Medulla oblongata (tissue), 1 donor: ENCODE data around the gene TEN1.
"Not testable (repeated sequence)": the region's sequence is repeated elsewhere in the genome, so short reads cannot be mapped to it uniquely, and the experiment has no call there.

ENCODE experiments used
- DNase-seq: peaks from one replicate; pipeline ENCODE4 v3.0.0-alpha.2; 2015; ENCODE audit errors: extremely low spot score

Gene TEN1

DNA sequence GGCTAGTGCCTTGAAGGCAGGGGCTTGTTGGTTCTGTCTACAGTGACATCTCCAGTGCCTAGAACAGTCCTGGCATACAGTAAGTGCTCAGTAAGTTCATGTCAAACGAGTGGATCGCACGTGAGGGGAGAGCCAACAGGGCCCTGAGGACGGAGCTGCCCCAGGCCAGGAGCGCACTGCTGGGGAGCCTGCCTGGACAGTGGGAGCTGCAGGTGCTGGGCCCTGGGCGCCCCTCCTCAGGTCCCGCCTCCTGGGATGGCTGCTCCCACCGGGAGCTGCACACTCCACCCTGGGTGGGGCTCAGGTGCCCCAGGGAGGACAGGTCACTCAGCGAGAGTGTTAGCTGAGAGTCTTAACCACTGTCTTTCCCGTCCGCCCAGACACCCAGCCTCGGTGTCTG, 46.3 kb downstream of the TEN1 start:
- DNase-seq = no peak

DNA sequence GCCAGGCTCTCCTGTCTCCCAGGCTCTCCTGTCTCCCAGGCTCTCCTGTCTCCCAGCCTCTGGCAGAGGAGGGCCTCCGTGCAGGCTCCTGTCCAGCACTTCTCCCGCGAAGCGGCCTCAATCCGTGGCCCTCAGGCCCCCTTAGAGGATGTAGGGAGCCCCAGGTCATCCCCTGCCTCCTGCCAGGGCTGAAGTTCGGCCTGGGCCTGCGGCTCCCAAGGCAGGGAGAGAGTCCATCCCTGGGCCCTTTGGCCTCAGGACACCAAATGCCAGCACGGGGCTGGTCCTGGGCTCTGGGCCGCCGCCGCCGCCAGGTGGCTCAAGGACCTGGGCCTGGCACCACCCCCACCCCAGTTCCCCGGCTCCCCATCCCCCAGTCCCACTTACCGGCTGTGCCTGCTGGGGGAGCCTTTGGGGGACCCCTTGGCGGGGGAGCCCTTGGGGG, 47.7 kb downstream of the TEN1 start:
- DNase-seq = no peak

DNA sequence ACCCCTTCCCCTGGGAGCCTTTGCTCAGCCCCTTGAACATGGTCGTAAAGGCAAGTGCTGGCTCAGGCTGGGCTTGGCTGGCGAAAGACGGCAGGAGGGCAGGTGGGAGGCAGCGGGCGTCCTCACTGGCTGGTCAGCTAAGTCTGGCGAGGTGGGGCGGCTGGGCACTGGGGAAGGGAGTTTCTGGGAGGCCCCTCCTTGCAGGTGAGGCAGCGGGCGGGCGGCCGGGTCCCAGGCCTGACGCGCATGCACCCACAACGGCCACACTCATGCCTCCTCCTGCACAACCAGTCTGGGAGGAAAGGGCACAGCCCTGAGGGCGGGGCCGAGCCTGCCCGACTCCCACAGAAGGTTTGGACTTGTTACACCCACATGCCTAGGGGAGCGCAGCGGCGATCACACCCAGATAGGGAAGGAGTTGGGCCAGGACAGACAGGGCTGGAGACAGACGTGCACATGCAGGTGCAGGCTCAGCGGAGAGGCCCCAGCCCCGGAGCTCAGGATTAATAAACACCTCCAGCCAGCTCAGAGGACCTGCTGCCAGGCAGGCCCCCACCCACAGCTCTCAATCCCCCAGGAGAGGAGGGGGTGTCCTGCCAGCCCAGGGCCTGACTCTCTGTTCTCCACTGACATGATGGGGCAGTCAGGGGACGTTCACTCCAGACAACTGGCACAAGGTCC, 48.3 kb downstream of the TEN1 start, which contains the start of gene EVPL:
Gene EVPL, minus strand, starts transcription at position 148 of the 681 bp plus-strand sequence. Its CDS starts 108 bp downstream, at position 40.
- DNase-seq = no peak

DNA sequence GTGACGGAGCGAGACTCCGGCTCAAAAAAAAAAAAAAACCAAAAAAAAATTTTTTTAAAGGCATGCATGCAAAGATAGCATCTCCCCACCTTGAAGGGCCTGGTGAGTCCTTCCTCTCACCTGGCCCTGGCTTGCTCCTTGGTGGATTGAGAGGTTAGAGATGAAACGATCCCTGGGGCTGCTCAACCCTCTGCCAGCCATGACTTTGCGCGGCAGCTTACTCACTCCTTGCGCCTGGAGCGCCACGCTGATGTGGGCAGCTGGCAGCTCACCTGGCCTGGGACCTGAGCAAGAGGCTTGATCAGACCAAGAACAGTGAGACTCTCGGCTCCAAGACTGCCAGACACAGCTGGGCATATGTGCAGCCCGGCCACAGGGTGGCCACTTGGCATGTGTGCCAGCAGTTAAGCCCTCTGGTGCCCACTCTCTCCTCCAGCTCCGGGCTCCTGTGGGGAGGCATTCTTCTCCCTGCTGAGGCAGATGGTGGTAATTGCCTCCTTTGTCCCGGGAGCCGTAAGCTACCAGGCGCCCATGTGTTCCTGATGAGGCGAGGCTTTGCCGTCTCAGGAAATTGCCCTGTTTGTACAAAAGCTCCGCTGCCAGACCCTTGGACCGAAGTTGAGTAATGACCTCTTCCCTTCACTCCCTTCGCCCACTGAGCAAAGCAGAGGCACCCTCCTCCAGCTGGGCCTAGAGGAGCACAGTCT, 53.2 kb downstream of the TEN1 start:
- DNase-seq = no peak

DNA sequence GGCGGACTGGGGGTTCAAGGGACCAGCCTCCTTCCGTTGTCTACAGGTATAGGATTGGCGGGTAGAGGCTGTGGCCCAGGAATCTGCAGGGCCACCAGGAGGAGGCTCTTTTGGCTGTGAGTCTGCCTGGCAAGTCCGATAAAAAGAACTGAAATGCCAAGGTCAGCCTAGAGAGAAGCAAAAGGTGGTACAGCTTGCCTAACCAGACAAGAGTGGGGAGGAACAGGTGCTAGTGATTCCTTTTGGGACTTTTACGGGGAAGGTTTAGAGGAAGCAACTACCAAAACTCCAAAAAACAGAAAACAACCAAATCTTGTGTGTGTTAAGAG, 53.7 kb downstream of the TEN1 start:
- no peak for DNase-seq

DNA sequence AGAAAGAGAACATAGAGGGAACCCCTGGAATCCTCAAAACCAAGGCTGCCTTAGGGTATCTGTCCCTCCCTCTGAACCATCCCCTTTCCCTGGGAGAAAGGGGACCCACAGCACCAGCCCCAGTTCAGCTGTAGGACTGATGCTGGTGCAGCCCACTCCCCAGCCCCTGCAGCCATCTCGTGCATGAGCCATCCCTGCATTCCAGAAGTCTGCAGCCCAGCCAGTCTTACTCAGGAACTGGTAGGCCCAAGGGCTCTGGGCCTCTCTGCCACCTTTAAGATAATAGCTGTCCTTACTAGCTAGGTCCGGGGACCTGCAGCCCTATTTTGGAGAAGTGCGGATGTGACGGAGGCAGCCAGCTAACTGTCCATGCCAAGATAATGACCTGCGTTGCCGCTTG, 54.1 kb downstream of the TEN1 start:
- no peak for DNase-seq

DNA sequence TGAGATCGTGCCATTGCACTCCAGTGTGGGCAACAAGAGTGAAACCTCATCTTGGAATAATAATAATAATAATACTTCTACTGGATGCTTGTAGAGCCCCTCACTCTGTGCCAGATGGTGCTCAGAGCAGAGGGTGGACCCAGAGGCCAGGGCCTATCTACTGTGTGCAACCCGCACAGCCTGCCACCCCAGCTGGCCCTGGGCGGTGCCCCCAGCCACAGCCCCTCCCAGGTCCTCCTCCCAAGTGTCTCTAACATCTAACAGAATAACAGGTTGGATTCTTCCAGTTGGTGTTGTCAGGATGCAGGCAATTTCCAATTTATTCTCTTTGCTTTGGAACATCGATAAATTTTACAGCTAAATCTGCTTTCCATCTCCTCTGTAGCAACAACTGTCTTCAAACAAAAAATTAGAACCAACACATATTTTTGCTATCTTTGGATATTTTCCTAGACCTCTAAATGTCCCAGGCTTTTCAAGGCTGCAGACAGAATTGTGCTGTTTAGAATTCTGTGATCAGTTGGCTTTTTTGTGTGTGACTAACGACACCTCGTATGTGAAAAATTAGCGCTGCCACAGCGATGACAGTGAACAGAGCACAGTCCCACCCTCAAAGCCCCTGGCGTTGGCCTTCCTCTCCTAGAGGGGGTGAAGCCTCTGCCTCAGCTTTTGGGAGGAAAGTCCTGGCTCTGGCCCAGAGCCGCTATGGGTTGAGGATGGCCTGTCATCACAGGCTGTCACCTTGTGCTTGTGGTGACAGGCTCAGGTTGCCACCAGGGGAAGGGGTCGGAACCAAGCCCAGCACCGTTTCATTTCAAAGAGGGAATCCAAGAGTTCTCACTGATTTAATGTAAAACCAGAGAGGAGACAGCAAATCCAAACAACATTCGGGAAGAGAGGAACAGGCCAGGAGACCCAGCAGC, 55.6 kb downstream of the TEN1 start:
- no peak for DNase-seq

DNA sequence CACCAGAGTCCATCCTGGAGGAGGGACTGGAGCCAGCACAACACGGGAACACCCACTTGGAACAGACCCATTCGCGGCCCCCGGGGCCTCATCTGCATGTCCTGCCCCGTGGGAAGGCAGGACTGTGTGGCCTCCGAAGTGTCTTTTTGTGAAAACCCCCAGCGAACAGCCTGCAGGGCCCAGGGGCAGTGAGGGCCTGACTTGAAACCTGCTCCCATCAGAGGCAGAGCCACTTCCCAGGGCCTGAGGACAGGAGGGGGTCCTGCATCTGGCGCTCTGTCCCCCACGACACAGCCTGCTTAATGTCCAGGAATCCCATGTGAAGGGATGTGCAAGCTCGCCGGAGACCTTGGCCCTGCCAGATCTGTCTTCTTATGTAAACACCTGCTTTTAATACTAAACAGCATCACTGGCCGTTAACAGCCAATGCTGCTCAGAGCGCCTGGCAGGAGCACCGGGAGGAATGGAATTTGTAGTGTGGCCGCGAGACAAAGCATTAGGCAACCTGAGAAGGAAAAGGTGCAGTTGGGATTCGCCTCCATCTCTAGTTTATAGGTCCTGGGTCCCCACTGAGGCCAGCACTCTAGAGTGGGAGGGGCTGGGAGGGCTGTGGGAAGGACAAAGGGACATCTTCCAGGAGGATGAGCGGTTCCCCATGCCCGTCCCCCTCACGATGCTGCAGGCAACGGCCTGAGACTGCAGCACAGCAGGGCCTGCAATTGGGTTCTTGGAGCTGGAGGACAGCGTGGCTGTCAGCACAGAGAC, 57.6 kb downstream of the TEN1 start:
- no peak for DNase-seq

DNA sequence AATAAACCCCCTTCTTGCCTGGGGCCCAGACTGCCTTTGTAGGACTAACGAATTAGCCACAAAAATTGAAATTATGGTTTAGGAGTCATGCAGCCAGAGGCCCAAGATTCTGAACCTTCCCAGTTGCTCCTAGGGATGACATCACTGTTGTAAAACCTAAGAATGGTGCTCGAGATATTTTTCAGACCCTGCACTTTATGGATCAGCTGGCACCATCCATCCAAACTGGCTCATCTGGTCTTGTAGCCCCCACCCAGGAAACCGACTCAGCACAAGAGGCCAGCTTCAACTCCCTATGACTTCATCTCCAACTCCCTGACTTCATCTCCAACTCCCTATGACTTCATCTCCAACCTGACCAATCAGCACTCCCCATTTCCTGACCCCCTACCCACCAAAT, 59.0 kb downstream of the TEN1 start:
- DNase-seq = no peak

DNA sequence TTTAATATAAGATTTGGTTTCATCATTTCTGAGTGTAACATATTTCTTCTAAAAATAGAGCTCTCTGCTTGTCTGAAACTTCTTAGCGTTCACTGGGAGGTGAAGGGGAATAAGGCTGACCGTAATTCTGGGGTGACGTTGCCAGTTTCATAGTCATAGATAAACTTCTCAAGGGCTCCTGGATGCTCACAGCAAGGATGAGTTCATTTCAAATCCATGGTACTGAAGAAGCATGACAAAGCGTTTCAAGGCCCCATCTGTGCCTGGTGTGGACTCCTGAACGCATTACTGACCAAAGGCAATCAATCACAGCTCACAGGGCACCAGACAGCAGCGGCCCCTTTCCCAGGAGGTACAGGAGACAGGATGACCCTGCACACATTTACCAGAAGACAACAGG, 60.1 kb downstream of the TEN1 start:
- DNase-seq = no peak

DNA sequence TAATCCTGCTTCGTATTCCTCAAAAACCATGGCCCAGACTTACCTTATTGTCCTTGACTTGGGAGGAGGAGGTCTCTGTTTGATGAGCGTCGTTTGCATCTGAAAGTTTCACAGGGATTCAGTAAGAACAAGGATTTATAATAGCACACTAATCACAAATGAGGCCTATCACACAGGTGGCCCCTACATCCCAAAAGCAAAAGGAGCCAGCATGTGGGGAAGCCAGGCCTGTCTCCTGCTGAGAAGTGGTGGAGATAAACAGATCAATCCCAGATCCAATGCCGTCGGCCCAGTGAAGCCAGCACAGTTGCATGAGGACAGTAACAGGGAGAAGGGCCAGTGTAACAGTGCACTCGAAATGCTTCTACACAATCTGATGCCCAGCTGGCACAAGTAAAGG, 61.3 kb downstream of the TEN1 start:
- no peak for DNase-seq

DNA sequence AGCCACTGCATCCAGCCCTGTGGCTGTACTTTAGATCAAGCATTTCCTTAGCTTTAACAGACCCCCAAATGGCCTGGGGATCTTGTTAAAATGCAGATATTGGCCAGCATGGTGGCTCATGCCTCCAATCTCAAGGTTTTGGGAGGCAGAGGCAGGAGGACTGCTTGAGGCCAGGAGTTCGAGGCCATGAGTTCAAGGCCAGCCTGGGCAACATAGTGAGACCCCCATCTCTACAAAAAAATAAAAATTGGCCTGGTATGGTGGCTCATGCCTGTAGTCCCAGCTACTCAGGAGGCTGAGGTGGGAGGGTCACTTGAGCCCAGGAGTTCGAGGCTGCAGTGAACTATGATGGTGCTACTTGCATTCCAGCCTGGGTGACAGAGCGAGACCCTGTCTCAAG, 63.8 kb downstream of the TEN1 start:
- DNase-seq = not testable (repeated sequence)

DNA sequence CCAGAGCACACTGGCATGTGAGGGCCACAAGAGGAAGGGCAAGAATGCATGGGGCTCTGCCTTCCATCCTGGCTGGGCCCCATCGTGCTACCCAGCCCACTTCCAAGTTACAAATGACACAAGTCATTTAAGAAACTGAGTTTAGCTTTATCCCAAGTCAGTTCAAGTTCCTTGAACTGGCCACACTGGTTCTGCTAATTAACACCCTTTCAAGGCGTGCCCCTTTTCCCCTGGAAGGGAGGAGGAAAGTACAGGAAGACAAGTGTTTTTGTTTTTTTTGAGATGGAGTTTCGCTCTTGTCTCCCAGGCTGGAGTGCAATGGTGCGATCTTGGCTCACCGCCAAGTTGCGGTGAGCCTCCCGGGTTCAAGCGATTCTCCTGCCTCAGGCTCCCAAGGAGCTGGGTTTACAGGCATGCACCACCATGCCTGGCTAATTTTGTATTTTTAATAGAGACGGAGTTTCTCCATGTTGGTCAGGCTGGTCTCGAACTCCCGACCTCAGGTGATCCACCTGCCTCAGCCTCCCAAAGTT, 65.5 kb downstream of the TEN1 start:
- not testable (repeated sequence) for DNase-seq

DNA sequence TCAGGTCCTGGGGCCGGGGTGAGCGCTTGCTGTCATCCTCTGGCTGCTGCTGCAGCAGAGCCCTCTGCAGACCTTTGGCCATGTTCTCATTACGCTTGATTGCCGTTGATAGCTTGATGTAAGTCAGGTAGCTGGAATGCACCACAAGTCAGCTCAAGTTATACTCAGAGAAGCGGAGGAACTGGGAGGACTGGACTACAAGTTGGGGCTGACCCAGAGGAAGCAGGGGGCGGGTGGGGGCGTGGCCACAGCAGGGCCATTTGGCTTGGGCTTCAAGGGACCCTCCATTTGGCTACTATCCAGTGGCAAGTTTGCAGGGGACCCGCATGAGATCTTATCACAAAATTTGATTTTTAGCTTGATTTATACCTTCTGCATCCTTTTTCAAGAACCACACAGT, 67.0 kb downstream of the TEN1 start:
- no peak for DNase-seq

DNA sequence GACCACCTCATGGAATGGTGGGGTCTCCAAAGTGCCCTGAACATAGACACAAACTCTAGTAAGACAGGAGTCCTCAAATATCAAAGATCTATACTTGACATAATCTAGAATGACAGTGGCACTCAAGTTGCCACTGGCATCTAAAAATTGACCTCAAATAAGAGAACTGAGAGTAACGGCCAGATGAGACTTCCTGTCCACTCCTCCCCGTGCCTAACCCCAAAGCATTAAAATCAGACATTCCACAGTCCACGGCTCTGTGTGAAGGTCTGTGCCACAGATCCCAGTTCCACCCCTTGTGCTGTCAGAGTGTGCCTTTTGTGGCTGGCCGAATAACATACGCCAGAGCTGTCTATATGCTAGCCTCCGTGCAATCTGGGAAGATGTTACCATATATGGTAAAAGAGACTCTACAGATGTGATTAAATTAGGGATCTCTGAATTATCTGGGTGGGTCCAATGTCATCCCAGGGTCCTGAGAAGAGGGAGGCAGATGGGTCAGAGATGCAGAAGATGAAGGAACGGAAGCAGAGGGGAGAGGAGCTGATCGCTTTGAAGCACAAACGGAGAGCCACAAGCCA, 69.1 kb downstream of the TEN1 start:
- DNase-seq = peak; percentile 9

DNA sequence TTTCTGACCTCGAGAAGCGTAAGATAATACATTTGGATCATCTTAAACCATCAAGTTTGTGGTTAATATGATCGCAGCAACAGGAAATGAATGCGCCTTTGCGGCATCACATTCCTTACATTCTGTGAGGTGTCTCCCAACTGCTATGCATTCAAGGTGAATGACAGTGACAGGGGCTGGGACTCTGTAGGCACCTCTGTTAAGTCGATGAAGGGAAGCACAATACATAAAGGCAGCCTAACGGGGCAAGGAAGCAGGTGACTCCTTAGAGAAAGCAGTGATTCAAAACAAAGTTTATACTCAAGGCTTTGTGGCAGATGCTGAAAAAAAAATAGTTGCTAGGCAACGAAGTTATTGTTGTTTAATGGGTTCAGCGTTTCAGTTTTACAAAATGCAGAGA, 69.7 kb downstream of the TEN1 start:
- no peak for DNase-seq

DNA sequence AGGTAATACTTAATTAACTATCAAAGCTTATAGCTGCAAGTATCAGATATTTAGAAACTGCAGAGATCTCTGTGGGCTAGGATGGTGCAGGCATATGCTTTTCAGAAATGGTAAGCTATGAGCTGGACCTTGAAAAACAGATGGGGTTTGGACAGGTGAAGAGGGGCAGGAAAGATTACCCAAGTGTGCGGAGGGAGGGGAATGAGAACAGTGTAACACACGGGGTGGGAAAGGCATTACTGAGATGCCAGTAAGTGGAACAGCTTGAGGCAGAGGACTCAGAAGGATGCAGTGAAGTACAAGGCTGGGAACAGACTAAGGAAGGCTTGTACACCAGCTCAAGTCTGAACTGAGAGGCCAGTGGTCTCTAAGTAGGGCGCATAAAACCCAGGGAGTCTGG, 70.2 kb downstream of the TEN1 start:
- DNase-seq = no peak

DNA sequence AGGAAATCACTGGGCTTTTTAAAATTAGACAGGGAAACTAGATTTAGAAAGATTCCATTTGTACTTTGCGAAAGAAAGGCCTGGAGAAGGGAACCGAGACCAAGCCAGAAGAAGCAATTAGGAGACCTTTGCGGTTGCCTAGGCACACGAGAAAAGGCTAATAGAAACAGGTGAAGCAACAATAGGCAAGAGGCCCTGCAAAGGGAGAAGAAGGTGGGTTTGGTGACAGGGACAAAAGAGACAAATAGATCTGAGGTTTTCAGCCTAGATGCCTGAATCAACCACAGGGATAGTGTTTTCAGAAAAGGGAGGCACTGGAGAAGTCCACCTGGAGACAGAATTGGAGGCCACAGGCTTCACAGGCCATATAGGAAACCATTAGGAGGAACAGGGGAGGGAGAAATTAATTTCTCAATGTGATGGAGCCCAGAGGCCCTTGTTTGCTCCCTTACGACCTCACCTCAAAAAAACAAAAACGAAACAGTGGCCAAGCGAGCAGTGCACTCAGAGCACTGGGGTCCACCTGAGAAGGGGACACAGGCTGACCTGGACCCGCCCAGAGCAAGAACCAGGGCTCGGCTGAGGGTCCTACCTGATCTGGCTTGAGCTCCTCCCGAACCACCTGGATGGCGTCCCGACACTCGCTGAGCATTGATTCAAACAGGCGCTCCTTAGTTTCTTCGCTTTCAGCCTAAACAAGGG, 70.9 kb downstream of the TEN1 start:
- no peak for DNase-seq
